IgD-negative memory B cell (primary cell): ENCODE results near the gene MOB1B. TPM values are rescaled to one million over a fixed set of nuclear protein-coding genes. Genes with fewer than 3 reads are reported as not detected.

Experiments used
- H3K27ac Mint-ChIP-seq, 3 donors: one replicate each; pipeline ENCODE4 v1.8.0; 2020 to 2022; ENCODE audit warnings: mild to moderate bottlenecking in 3 of 3, mixed read lengths in 3 of 3, moderate library complexity in 1 of 3
- H3K27me3 Mint-ChIP-seq: one replicate; pipeline ENCODE4 v1.8.0; 2021; ENCODE audit warnings: mixed read lengths
- H3K36me3 Mint-ChIP-seq: one replicate; pipeline ENCODE4 v1.8.0; 2020; ENCODE audit warnings: mild to moderate bottlenecking, mixed read lengths
- H3K4me1 Mint-ChIP-seq, 3 donors: one replicate each; pipeline ENCODE4 v1.8.0; 2020 to 2022; ENCODE audit warnings: mixed read lengths in 3 of 3, mild to moderate bottlenecking in 1 of 3
- H3K4me3 Mint-ChIP-seq, 4 donors: one replicate each; pipeline ENCODE4 v1.8.0; 2020 to 2022; ENCODE audit warnings: mild to moderate bottlenecking in 4 of 4, mixed read lengths in 4 of 4, moderate library complexity in 3 of 4
- H3K9me3 Mint-ChIP-seq, 3 donors: one replicate each; pipeline ENCODE4 v1.8.0; 2020 to 2021; ENCODE audit warnings: mixed read lengths in 3 of 3, mild to moderate bottlenecking in 1 of 3
- polyA plus RNA-seq: library from polyadenylated mRNA; unstranded; fragments of 300-500 nt; fragmentation: Illumina TruSeq; gene quantifications from one replicate; pipeline ENCODE4 v1.2.3, GENCODE V29; 2021

Gene MOB1B
- polyA plus RNA-seq, 1 donor from 2014 or later, result 0.88 TPM

DNA sequence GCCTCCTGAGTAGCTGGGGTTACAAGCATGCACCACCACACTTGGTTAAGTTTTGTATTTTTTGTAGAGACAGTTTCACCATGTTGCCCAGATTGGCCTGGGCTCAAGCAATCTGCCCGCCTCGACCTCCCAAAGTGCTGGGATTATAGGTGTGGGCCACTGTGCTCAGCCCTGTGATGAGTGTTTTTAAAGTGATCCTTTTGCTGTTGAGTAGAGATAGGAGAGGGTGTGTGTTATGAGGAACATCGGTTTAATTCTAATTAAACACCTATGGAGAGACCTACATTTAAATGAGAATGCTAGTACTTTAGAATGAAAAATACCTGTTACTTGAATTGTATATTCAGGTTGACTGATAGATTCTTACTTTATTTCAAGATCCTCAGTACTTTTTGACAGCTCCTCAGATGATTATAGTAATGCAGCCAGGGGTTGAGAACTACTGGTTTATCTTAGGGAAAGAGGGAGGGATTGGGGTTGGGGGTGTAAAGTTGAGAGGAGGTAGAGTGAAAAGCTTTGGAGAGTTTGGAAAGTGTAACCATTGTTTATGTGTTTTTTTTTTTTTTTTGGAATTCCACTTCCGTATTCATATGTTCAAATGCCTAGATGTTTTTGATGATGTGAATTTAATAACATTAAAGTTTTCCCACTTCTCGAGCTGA is 54.5 kb downstream of the MOB1B start:
- no peak overlapping the region for H3K27ac Mint-ChIP-seq
- H3K9me3 Mint-ChIP-seq, result no peaks in the 10 kb centered on the region
- H3K27me3 Mint-ChIP-seq, result no peaks in the 10 kb centered on the region

DNA sequence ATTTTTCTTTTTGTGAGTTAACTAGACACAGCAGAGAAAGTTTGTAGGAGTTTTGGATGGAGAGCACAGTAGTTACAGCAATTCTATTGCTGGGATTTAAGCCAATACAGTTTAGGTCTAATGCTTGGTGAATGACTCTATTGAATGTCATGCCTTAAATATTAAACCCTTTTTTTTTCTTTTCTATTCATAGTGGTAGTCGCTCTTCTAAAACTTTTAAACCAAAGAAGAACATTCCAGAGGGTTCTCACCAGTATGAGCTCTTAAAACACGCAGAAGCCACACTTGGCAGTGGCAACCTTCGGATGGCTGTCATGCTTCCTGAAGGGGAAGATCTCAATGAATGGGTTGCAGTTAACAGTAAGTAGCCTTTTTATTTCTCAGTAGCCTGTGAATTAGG is 56.5 kb downstream of the MOB1B start:
- Mint-ChIP-seq H3K4me1 (peaks cover 0 to 5% (median 1%) of the 10 kb centered on the region in 3 donors), H3K9me3 (no peaks in the 10 kb centered on the region), H3K36me3 (peaks cover 6% of the 10 kb centered on the region), H3K27ac (no peak overlapping the region), H3K4me3 (no peak overlapping the region), H3K27me3 (no peaks in the 10 kb centered on the region)

More for the DNA sequence above, 54.5 kb downstream of the MOB1B start:
- H3K4me3 Mint-ChIP-seq, result no peak overlapping the region
- peaks cover 2 to 10% (median 3%) of the 10 kb centered on the region in 3 donors for H3K4me1 Mint-ChIP-seq
- H3K36me3 Mint-ChIP-seq, result peaks cover 7% of the 10 kb centered on the region

DNA sequence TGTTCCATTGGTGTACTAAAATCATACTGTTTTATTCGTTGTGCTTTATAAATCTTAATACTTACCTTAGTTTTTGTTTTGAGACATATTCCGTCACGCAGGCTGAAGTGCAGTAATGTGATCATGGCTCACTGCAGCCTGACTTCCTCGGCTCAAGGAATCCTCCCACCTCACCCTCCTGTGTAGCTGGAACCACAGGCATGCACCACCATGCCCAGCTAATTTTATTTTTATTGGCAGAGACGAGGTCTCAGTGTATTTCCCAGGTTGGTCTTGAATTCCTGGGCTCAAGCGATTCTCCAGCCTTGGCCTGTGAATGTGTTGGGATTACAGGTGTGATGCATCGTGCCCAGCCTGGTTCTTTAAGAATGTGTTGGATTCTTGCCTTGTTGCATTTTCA is 66.9 kb downstream of the MOB1B start:
- H3K27ac Mint-ChIP-seq, result no peak overlapping the region

DNA sequence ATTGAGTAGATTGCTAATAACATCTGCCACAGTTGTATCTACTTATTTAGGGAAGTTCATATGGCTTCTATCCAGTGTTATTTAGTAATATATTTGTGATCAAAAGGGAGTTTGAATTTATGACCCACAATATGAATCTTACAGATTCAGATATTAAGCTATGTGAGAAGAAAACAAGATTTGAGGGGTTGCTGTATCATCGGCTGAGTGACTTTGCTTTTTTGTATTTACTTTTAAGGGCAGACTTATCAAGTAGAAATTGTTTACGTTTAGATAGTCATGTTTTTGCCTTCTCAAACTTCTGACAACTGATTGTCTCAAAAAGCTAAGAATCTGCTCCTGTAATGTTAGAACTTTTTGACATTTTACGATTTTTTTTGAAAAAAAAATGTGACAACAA is 74.1 kb downstream of the MOB1B start:
- H3K27ac Mint-ChIP-seq, result no peak overlapping the region
- no peaks in the 10 kb centered on the region for H3K9me3 Mint-ChIP-seq
- H3K4me1 Mint-ChIP-seq, result peaks cover 8 to 11% (median 9%) of the 10 kb centered on the region in 3 donors
- no peak overlapping the region for H3K4me3 Mint-ChIP-seq
- H3K36me3 Mint-ChIP-seq, result no peaks in the 10 kb centered on the region
- no peaks in the 10 kb centered on the region for H3K27me3 Mint-ChIP-seq

More for the DNA sequence above, 66.9 kb downstream of the MOB1B start:
- H3K4me1 Mint-ChIP-seq, result peaks cover 0 to 3% (median 0%) of the 10 kb centered on the region in 3 donors
- H3K36me3 Mint-ChIP-seq, result peaks cover 4% of the 10 kb centered on the region
- H3K9me3 Mint-ChIP-seq, result no peaks in the 10 kb centered on the region
- no peaks in the 10 kb centered on the region for H3K27me3 Mint-ChIP-seq
- no peak overlapping the region for H3K4me3 Mint-ChIP-seq

DNA sequence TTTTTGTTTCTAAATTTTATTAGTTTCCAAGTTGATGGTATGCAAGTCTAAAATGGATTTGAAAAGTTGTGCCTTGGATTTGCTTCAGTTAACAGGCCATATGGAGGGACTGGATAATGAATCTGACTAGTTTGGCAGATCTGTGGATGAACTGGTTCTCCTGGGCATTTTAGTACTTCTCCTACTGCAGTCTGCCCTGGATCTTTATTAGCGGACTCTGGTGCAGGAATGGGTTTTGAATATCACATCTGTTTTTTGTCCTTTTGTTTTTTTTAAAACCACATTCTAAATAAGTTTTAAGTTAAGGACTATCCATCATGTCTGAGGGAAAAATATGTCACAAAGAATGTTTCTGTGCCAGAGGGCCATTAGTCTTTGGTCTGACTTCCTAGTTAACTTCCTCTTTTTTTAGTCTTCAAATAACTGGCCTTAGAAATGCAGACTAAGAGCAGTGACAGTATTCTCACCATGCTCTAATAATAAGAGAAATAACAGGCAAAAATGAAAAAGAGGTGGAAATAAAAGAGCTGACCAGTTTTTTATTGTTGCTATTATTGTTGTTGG is 77.4 kb downstream of the MOB1B start:
- Mint-ChIP-seq H3K4me1 (peaks cover 7 to 11% (median 8%) of the 10 kb centered on the region in 3 donors), H3K4me3 (peak overlapping the region in 1 of 4 donors; percentile 71), H3K27ac (peak overlapping the region in 2 of 3 donors; percentile 11 to 64), H3K27me3 (no peaks in the 10 kb centered on the region), H3K36me3 (no peaks in the 10 kb centered on the region), H3K9me3 (no peaks in the 10 kb centered on the region)

DNA sequence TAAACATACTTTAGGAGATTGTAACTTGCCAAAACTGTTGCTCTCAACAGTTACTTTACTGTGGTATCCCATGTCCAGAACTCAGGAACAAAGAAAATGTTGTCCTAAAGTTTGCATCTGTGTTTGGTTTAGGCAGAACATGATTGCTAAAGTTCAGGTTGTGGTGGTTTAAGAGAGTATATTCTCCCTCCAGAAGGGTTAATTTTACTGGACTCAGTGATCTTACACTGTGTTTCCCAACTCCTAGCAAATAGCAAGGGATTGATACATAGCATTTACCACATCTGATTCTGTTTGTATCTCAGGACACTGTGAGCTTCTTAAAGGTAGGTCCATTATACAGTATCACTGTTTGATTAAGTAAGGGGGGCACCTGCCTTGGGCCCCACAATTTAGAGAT is 78.0 kb downstream of the MOB1B start:
- Mint-ChIP-seq H3K4me1 (peaks cover 7 to 11% (median 8%) of the 10 kb centered on the region in 3 donors), H3K27me3 (no peaks in the 10 kb centered on the region), H3K36me3 (no peaks in the 10 kb centered on the region), H3K9me3 (no peaks in the 10 kb centered on the region), H3K4me3 (no peak overlapping the region), H3K27ac (peak overlapping the region in 2 of 3 donors; percentile 11 to 64)

DNA sequence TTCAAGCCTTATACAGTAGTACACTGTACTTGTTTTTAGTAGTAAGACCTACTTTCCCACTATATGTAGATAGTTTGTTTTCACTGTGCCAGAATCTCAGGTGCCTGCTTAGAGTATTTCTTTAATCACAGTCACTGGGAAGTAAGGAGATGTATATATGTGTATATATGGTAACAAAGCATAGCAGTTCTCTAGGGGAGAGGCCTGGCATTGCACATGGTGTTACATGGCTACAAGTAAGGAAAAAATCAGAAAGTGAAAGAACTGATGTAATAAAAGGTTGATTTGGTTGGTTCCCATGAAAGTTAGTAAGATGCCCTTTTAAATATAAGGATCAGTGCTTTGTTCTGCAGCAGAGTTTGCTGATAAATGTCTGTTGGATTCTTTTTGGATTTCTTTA is 81.9 kb downstream of the MOB1B start:
- H3K4me3 Mint-ChIP-seq, result no peak overlapping the region
- peaks cover 7 to 11% (median 8%) of the 10 kb centered on the region in 3 donors for H3K4me1 Mint-ChIP-seq
- H3K9me3 Mint-ChIP-seq, result no peaks in the 10 kb centered on the region
- H3K27ac Mint-ChIP-seq, result no peak overlapping the region
- H3K36me3 Mint-ChIP-seq, result no peaks in the 10 kb centered on the region
- H3K27me3 Mint-ChIP-seq, result no peaks in the 10 kb centered on the region

DNA sequence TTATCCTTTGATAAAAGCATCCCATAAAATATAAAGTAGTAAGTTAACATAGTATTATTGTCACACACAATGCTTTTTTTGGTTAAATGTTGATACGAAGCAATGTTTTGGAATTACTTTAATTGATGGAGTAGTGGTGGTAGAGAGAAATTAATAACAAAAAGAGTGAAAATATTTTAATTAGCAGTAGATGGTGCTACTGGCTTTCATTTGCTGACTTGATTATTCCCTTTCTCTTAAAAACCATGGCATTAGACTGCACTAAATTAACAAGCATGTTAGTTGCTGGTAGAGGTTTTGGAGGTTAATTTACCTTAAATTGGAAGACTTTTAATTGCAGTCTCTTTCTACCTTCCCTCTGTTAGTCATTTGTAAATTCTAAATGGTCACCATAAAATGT is 82.4 kb downstream of the MOB1B start:
- H3K9me3 Mint-ChIP-seq, result no peaks in the 10 kb centered on the region
- H3K4me1 Mint-ChIP-seq, result peaks cover 5 to 7% (median 6%) of the 10 kb centered on the region in 3 donors
- no peaks in the 10 kb centered on the region for H3K36me3 Mint-ChIP-seq
- no peak overlapping the region for H3K27ac Mint-ChIP-seq
- no peak overlapping the region for H3K4me3 Mint-ChIP-seq
- H3K27me3 Mint-ChIP-seq, result no peaks in the 10 kb centered on the region

DNA sequence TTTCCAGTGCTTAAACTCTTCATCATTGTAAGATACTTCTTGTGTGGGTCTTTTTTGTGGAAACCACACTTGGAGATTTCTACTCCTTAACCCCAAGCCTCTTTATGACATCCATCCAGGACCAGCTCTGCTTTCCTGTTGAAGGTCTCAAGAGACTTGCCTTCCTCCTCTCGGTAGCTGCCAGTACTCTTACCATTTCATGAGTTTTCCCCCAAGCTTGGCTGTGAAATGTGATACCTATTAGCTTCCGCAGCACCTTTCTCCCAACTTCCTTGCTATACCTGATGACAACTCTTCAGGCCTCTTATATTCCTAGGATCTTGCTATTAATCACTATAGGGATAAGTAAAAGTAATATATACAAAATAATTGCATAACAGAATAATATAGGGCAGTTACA is 89.4 kb downstream of the MOB1B start:
- Mint-ChIP-seq H3K27me3 (no peaks in the 10 kb centered on the region), H3K27ac (peak overlapping the region in 1 of 3 donors; percentile 22), H3K4me3 (peak overlapping the region in 1 of 4 donors; percentile 100), H3K9me3 (no peaks in the 10 kb centered on the region), H3K36me3 (no peaks in the 10 kb centered on the region), H3K4me1 (peaks cover 10 to 23% (median 21%) of the 10 kb centered on the region in 3 donors)

DNA sequence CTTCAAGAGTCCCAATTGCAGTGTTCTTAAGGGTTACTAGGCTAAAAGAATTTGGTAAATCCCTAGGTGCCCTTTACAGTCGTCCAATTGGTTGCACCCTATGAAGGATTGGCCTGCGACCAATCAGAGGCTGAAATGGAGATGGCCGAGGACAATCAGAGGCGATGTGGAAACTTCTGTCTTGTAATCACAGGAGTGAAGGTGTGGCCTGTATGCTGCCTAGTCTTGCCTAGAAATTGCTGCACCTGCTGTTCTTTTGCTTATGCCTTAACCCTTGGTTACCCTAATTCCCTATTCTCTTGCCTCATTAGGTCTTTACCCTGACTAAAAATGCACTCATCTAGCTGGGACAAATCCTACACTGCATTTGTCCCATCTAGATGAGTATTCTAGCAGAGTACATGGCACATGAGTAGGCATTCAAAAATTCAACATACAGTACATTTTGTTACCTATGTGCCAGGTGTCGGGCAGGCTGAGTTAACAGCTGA is 90.3 kb downstream of the MOB1B start:
- Mint-ChIP-seq H3K9me3 (no peaks in the 10 kb centered on the region), H3K36me3 (no peaks in the 10 kb centered on the region), H3K27ac (peak overlapping the region; percentile 22 to 99 (median 96)), H3K4me1 (peaks cover 17 to 32% (median 27%) of the 10 kb centered on the region in 3 donors), H3K4me3 (peak overlapping the region; percentile 97 to 100 (median 98)), H3K27me3 (no peaks in the 10 kb centered on the region)

DNA sequence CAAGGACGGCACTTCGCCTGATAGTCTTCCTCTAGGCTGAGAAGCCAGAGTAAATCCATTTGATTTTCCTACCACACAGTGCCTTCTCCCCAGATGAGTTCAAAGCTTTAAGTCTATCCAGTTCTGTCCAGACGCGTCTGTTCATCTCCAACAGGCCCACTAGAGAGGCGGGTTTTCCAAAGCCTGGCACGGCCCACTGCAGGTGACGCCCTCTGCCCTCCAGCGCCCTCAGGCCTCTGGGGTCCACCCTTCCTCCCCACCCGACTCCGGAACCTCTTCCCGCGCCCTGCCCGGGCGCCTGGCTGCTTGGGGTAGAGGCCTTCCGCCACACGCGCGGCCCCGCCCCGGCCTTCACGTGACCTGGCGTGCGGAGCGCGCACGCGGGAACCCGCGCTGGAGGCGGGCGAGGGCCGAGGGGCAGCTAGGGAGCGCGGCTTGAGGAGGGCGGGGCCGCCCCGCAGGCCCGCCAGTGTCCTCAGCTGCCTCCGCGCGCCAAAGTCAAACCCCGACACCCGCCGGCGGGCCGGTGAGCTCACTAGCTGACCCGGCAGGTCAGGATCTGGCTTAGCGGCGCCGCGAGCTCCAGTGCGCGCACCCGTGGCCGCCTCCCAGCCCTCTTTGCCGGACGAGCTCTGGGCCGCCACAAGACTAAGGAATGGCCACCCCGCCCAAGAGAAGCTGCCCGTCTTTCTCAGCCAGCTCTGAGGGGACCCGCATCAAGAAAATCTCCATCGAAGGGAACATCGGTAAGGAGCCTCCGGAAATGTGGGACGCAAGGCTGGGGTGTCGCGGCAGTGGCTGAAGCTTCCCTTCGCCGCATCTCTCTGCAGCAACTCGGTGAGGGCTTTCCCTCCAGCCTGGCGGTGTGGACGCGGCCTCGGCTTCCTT is 91.3 kb downstream of the MOB1B start, which contains the start of gene DCK:
Gene DCK (plus strand): TSS at position 469 of the 888 bp plus-strand sequence. CDS start 187 bp downstream, at position 656.
- peak within 1 kb of the TSS; percentile 97 to 100 (median 98) for H3K4me3 Mint-ChIP-seq
- peaks cover 18 to 39% (median 29%) of the 10 kb centered on the region in 3 donors for H3K4me1 Mint-ChIP-seq
- H3K27ac Mint-ChIP-seq, result peak within 1 kb of the TSS; percentile 22 to 99 (median 96)
- no peaks in the 10 kb centered on the region for H3K27me3 Mint-ChIP-seq
- H3K36me3 Mint-ChIP-seq, result no peaks in the 10 kb centered on the region
- no peaks in the 10 kb centered on the region for H3K9me3 Mint-ChIP-seq

DNA sequence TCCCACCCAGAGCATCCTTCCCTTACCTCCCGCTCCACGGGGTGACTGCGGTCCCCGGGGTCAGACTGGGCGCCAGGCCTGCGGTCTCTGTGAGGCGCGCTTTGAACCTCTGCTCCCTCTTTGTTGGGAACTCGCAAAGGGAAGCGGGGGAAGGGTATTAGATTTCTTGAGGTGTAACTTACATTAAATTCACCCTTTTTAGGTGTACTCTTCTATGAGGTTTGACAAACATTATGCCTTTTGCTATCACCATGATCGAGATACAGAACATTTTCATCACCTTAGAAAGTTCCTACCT is 91.8 kb downstream of the MOB1B start:
- Mint-ChIP-seq H3K4me1 (peaks cover 19 to 42% (median 30%) of the 10 kb centered on the region in 3 donors), H3K36me3 (no peaks in the 10 kb centered on the region), H3K27me3 (no peaks in the 10 kb centered on the region), H3K27ac (peak overlapping the region; percentile 22 to 99 (median 96)), H3K4me3 (peak overlapping the region; percentile 97 to 100 (median 98)), H3K9me3 (no peaks in the 10 kb centered on the region)

DNA sequence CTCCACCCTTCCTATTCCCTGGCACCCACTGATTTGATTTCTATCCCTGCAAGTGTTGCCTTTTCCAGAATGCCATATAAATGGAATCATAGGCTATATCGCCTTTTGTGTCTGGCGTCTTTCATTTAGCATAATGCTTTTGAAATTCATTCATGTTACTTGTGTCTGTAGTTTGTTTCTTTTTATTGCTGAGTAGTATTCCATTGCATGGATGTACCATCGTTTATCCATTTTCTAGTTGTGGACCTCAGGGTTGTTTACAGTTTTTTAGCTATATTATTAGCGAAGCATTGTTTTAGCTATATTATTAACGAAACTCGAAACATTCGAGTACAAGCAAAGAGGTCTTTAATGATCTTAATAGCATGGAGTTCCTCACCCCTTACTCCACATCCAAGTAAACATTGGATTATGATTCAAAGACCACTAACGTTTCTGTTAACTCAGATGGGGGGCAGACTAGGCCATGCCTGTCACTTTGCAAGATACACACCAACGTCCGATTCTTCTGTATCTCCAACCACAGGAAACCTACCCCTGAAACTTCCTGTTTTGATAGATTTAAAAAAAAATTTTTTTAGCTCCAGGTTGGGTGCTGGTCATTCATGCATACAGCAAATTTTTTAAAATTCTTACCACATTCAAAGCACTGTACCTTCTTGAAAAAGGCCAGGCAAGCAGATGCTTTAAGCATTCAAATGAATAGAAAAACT is 92.4 kb downstream of the MOB1B start:
- Mint-ChIP-seq H3K4me3 (peak overlapping the region; percentile 97 to 100 (median 98)), H3K27ac (peak overlapping the region; percentile 22 to 99 (median 96)), H3K4me1 (peaks cover 24 to 48% (median 35%) of the 10 kb centered on the region in 3 donors), H3K9me3 (no peaks in the 10 kb centered on the region), H3K36me3 (peaks cover under 1% of the 10 kb centered on the region), H3K27me3 (no peaks in the 10 kb centered on the region)

DNA sequence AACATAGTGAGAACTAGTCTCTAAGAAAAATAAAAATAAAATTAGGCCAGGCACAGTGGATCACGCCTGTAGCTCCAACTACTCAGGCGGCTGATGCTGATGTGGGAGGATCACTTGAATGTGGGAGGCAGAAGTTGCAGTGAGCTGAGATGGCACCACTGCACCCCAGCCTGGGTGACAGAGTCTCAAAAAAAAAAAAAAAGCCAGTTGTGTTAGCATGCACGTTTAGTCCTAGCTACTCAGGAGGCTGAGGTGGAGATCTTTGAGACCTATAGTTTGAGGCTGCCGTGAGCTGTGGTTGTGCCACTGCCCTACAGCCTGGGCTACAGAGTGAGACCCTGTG is 93.8 kb downstream of the MOB1B start:
- Mint-ChIP-seq H3K4me3 (peak overlapping the region; percentile 97 to 100 (median 98)), H3K36me3 (peaks cover 13% of the 10 kb centered on the region), H3K4me1 (peaks cover 33 to 60% (median 40%) of the 10 kb centered on the region in 3 donors), H3K9me3 (no peaks in the 10 kb centered on the region), H3K27ac (peak overlapping the region; percentile 22 to 99 (median 96)), H3K27me3 (no peaks in the 10 kb centered on the region)
